ENCODE results near the gene EMC10.

Gene EMC10

DNA sequence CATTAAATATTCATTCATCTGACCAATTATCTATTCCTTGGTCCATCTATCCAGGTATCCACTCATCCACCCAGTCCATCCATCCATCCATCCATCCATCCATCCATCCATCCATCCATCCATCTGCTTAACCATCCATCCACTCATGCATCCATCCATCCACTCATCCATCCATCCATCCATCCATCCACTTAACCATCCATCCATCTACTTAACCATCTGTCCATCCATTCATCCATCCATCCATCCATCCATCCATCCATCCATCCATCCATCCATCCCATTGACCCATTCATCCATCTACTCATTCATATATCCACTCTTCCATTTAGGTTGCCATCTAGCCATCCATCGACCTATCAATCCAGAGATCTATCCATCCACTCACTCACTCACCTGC lies 32.2 kb upstream of the EMC10 start:
- Histone ChIP-seq H3K4me1 (ENCODE audit: insufficient read depth, insufficient read length) (no peaks in the 10 kb centered on the region), H3K4me3 (ENCODE audit: insufficient read length, low read depth) (no peak overlapping the region), H3K36me3 (ENCODE audit: insufficient read depth, insufficient read length, low read length) (no peaks in the 10 kb centered on the region), H3K27me3 (ENCODE audit: insufficient read depth, insufficient read length) (no peaks in the 10 kb centered on the region), H3K9ac (ENCODE audit: insufficient read length, low read depth) (no peak overlapping the region), H3K9me3 (ENCODE audit: insufficient read depth, low read length) (no peaks in the 10 kb centered on the region)
- TF ChIP-seq ZNF274 (IDR thresholded peaks at IDR 0.05; ENCODE audit: low read depth, low read length) (no peak), SUZ12 (IDR thresholded peaks at IDR 0.05; ENCODE audit: extremely low read depth, insufficient read depth, insufficient read length) (no peak), YY1 (IDR thresholded peaks at IDR 0.05; ENCODE audit: insufficient read depth, insufficient read length) (no peak)
- DNase-seq (ENCODE audit: low read depth, low spot score): no peak

DNA sequence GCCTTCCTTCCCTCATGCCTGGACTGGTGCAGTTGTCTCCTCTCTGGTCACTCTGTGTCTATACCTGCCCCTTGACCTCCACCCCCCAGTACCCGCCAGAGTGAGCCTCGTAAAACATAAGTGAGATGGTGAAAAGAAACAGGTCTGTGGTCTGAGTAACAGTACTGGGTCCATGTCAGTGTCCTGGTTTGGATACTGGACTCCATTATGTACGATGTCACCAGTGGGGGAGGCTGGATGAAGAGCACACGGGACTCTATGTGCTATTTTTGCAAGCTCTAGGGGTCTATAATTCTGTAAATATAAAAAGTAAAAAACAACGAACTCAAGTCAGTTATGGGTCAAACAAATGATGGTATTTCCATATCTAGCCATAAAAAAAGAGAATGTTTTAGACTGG lies 29.3 kb upstream of the EMC10 start:
- TF ChIP-seq YY1 (IDR thresholded peaks at IDR 0.05; ENCODE audit: insufficient read depth, insufficient read length) (no peak), SUZ12 (IDR thresholded peaks at IDR 0.05; ENCODE audit: extremely low read depth, insufficient read depth, insufficient read length) (no peak), ZNF274 (IDR thresholded peaks at IDR 0.05; ENCODE audit: low read depth, low read length) (no peak)
- H3K36me3 ChIP-seq (ENCODE audit: insufficient read depth, insufficient read length, low read length): no peaks in the 10 kb centered on the region
- no peak overlapping the region for H3K9ac ChIP-seq (ENCODE audit: insufficient read length, low read depth)
- no peak for DNase-seq (ENCODE audit: low read depth, low spot score)
- H3K4me3 ChIP-seq (ENCODE audit: insufficient read length, low read depth): no peak overlapping the region
- no peaks in the 10 kb centered on the region for H3K27me3 ChIP-seq (ENCODE audit: insufficient read depth, insufficient read length)
- H3K4me1 ChIP-seq (ENCODE audit: insufficient read depth, insufficient read length): no peaks in the 10 kb centered on the region
- H3K9me3 ChIP-seq (ENCODE audit: insufficient read depth, low read length): no peaks in the 10 kb centered on the region

DNA sequence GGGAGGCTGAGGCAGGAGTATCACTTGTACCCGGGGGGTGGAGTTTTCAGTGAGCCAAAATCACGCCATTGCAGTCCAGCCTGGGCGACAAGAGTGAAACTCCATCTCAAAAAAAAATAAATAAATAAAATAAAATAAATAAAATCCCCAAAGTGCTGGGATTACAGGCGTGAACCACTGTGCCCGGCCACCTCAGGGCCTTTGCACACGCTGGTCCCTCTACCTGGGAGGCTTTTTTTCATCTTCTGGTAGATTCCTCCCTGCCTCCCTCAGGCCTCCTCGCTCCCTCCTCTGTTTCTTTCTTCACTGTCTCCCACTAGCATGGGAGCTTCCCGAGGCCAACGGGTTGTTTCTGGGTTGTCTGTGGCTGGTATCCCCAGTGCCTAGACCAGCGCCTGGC lies 28.6 kb upstream of the EMC10 start:
- no peaks in the 10 kb centered on the region for H3K36me3 ChIP-seq (ENCODE audit: insufficient read depth, insufficient read length, low read length)
- H3K27me3 ChIP-seq (ENCODE audit: insufficient read depth, insufficient read length): no peaks in the 10 kb centered on the region
- TF ChIP-seq SUZ12 (IDR thresholded peaks at IDR 0.05; ENCODE audit: extremely low read depth, insufficient read depth, insufficient read length) (no peak), ZNF274 (IDR thresholded peaks at IDR 0.05; ENCODE audit: low read depth, low read length) (no peak)
- H3K9ac ChIP-seq (ENCODE audit: insufficient read length, low read depth): no peak overlapping the region
- no peaks in the 10 kb centered on the region for H3K4me1 ChIP-seq (ENCODE audit: insufficient read depth, insufficient read length)
- no peak for DNase-seq (ENCODE audit: low read depth, low spot score)
- no peak overlapping the region for H3K4me3 ChIP-seq (ENCODE audit: insufficient read length, low read depth)
- no peaks in the 10 kb centered on the region for H3K9me3 ChIP-seq (ENCODE audit: insufficient read depth, low read length)

DNA sequence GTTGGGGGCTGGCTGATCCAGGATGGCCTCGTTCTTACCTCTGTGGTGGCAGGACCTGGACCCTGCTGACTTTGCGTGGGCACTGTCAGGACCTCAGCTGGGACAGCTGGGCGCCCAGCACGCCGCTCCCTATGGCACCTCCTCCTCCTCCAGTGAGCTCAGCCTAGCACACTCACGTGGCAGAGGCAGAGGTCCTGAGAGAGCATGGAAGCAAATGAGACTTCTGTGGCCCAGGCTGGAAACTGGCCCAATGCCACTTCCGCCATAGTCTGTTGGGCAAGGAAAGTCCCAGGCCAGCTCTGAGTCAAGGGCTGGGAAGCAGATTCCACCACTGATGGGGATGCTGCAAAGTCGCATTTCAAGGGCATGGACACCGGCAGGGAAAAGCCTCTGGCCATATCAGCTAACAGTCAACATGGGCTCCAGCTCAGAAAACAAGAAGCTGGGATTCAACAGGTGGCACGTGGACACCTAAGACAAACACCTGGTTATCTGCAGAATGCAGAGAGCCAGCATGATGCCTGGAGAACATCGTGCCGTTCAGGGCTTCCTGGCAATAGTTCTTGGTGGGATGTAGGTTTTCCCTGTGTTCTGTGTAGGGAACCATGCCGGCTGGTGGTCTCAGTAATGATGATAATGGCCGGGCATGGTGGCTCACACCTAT lies 26.9 kb upstream of the EMC10 start:
- Histone ChIP-seq H3K9ac (ENCODE audit: insufficient read length, low read depth) (no peak overlapping the region), H3K4me1 (ENCODE audit: insufficient read depth, insufficient read length) (no peaks in the 10 kb centered on the region), H3K27me3 (ENCODE audit: insufficient read depth, insufficient read length) (no peaks in the 10 kb centered on the region), H3K36me3 (ENCODE audit: insufficient read depth, insufficient read length, low read length) (no peaks in the 10 kb centered on the region), H3K4me3 (ENCODE audit: insufficient read length, low read depth) (no peak overlapping the region), H3K9me3 (ENCODE audit: insufficient read depth, low read length) (no peaks in the 10 kb centered on the region)
- DNase-seq (ENCODE audit: low read depth, low spot score): no peak
- TF ChIP-seq YY1 (IDR thresholded peaks at IDR 0.05; ENCODE audit: insufficient read depth, insufficient read length) (no peak), ZNF274 (IDR thresholded peaks at IDR 0.05; ENCODE audit: low read depth, low read length) (no peak), SUZ12 (IDR thresholded peaks at IDR 0.05; ENCODE audit: extremely low read depth, insufficient read depth, insufficient read length) (no peak)

- H3K4me3 ChIP-seq (ENCODE audit: insufficient read length, low read depth): no peak overlapping the region
- no peaks in the 10 kb centered on the region for H3K4me1 ChIP-seq (ENCODE audit: insufficient read depth, insufficient read length)
- TF ChIP-seq SUZ12 (IDR thresholded peaks at IDR 0.05; ENCODE audit: extremely low read depth, insufficient read depth, insufficient read length): no peak
- no peak for TF ChIP-seq ZNF274 (IDR thresholded peaks at IDR 0.05; ENCODE audit: low read depth, low read length)
- H3K27me3 ChIP-seq (ENCODE audit: insufficient read depth, insufficient read length): no peaks in the 10 kb centered on the region
- DNase-seq (ENCODE audit: low read depth, low spot score): no peak
- no peaks in the 10 kb centered on the region for H3K36me3 ChIP-seq (ENCODE audit: insufficient read depth, insufficient read length, low read length)
- no peak overlapping the region for H3K9ac ChIP-seq (ENCODE audit: insufficient read length, low read depth)
- no peaks in the 10 kb centered on the region for H3K9me3 ChIP-seq (ENCODE audit: insufficient read depth, low read length)
These were observed 25.7 kb upstream of the EMC10 start for GRCh38 chr19:50450369-50451222.

DNA sequence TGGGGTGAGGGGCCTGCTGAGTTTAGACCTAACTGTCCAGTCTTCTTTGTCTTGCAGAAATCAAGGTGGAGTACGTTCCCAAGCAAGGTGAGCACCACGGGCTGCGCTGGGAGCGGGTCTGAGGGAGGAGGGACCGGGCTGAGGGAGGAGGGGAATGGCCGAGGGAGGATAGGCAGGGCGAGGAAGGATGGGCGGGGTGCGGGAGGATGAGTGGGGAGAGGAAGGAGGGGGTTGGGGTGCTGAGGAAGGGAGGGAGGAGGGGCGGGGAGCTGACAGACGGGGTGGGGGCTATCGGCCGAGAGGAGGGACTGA lies 25.1 kb upstream of the EMC10 start:
- no peak overlapping the region for H3K9ac ChIP-seq (ENCODE audit: insufficient read length, low read depth)
- H3K36me3 ChIP-seq (ENCODE audit: insufficient read depth, insufficient read length, low read length): no peaks in the 10 kb centered on the region
- H3K4me1 ChIP-seq (ENCODE audit: insufficient read depth, insufficient read length): no peaks in the 10 kb centered on the region
- no peaks in the 10 kb centered on the region for H3K9me3 ChIP-seq (ENCODE audit: insufficient read depth, low read length)
- no peak for DNase-seq (ENCODE audit: low read depth, low spot score)
- no peak overlapping the region for H3K4me3 ChIP-seq (ENCODE audit: insufficient read length, low read depth)
- H3K27me3 ChIP-seq (ENCODE audit: insufficient read depth, insufficient read length): no peaks in the 10 kb centered on the region
- TF ChIP-seq YY1 (IDR thresholded peaks at IDR 0.05; ENCODE audit: insufficient read depth, insufficient read length) (no peak), SUZ12 (IDR thresholded peaks at IDR 0.05; ENCODE audit: extremely low read depth, insufficient read depth, insufficient read length) (no peak), ZNF274 (IDR thresholded peaks at IDR 0.05; ENCODE audit: low read depth, low read length) (no peak)

DNA sequence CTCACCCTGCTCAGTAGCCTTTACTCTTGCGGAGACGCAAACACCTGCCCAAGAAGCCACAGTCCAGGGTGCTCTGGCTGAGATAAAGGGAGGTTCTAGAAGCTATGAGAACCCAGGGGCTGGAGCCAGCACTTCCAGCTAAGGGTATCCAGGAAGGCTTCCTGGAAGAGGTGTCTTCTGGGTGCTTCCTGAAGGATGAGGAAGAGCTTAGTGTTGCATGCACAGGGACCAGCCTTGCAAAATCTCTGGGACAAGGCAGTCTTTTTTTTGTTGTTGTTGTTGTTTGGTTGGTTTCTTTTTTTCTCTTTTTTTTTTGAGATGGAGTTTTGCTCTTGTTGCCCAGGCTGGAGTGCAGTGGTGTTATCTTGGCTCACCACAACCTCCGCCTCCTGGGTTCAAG lies 23.1 kb upstream of the EMC10 start:
- Histone ChIP-seq H3K4me1 (ENCODE audit: insufficient read depth, insufficient read length) (no peaks in the 10 kb centered on the region), H3K36me3 (ENCODE audit: insufficient read depth, insufficient read length, low read length) (no peaks in the 10 kb centered on the region), H3K9me3 (ENCODE audit: insufficient read depth, low read length) (no peaks in the 10 kb centered on the region), H3K27me3 (ENCODE audit: insufficient read depth, insufficient read length) (no peaks in the 10 kb centered on the region), H3K9ac (ENCODE audit: insufficient read length, low read depth) (no peak overlapping the region), H3K4me3 (ENCODE audit: insufficient read length, low read depth) (no peak overlapping the region)
- DNase-seq (ENCODE audit: low read depth, low spot score): no peak
- TF ChIP-seq ZNF274 (IDR thresholded peaks at IDR 0.05; ENCODE audit: low read depth, low read length) (no peak), YY1 (IDR thresholded peaks at IDR 0.05; ENCODE audit: insufficient read depth, insufficient read length) (no peak), SUZ12 (IDR thresholded peaks at IDR 0.05; ENCODE audit: extremely low read depth, insufficient read depth, insufficient read length) (no peak)
